Body of pancreas (tissue), 4 donors: ENCODE data around the gene TEPSIN.

Experiments
- POLR2A ChIP-seq, 3 donors: fragments of 450-650 bp; IDR thresholded peaks; one replicate each; pipeline ENCODE4 v1.6.1; 2016; ENCODE audit warnings: antibody characterized with exemption in 3 of 3, mild to moderate bottlenecking in 2 of 3
- TF ChIP-seq, protein P1 (sequence below), 7 experiments: fragments of 450-650 bp in 4 of 7; fragments of 200-600 bp in 3 of 7; sonication (generic) in 3 of 7; IDR thresholded peaks; one replicate each; pipeline ENCODE4 v1.5.1; 2016 to 2019; ENCODE audit warnings: antibody characterized with exemption in 7 of 7

DNA sequence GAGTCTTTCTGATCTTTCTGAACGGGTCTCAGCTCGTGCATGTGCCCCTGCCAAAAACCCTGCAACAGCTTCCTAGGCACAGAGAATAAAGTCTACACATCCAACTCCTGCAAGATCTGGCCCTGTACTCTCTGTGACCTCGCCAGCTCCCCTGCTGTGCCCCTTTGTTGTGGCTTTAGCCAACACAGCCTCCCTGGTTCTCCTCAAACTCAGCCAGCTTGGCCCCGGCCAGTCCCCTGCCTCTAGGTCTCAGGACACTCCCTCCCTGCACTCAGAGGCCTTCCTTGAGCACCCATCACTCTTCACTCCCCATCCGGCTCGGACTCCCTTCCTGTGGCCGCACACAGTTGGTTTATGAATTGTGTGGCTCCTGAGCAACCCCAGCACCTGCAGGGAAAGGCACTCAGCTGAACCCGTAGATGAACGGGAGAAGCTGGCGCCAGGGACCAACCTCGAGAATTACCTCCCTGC is 17.4 kb downstream of the TEPSIN start:
- TF ChIP-seq, protein P1, sequence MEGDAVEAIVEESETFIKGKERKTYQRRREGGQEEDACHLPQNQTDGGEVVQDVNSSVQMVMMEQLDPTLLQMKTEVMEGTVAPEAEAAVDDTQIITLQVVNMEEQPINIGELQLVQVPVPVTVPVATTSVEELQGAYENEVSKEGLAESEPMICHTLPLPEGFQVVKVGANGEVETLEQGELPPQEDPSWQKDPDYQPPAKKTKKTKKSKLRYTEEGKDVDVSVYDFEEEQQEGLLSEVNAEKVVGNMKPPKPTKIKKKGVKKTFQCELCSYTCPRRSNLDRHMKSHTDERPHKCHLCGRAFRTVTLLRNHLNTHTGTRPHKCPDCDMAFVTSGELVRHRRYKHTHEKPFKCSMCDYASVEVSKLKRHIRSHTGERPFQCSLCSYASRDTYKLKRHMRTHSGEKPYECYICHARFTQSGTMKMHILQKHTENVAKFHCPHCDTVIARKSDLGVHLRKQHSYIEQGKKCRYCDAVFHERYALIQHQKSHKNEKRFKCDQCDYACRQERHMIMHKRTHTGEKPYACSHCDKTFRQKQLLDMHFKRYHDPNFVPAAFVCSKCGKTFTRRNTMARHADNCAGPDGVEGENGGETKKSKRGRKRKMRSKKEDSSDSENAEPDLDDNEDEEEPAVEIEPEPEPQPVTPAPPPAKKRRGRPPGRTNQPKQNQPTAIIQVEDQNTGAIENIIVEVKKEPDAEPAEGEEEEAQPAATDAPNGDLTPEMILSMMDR (IDR thresholded peaks at IDR 0.05): no peak
- TF ChIP-seq POLR2A (IDR thresholded peaks at IDR 0.05): no peak
